GM23338 (cell line): Measurements from ENCODE around the gene MYBPC2.

ENCODE experiments used
- NANOG ChIP-seq: IDR thresholded peaks from 2 replicates; pipeline ENCODE4 v1.6.1; 2016; ENCODE audit warnings: antibody characterized with exemption, borderline replicate concordance
- TF ChIP-seq, protein P1 (sequence below), 2 experiments: fragments of 200-600 bp in 1 of 2; sonication (generic) in 1 of 2; conservative IDR thresholded peaks; 2 replicates each; pipeline versions ENCODE4 v1.5.1 to v1.6.1; 2016 to 2017; ENCODE audit warnings: antibody characterized with exemption in 2 of 2, low read depth in 2 of 2, mild to moderate bottlenecking in 2 of 2, moderate library complexity in 1 of 2
- TF ChIP-seq, protein P2 (sequence below): IDR thresholded peaks from one replicate; pipeline ENCODE4 v1.6.1; 2018; ENCODE audit warnings: antibody characterized with exemption; ENCODE audit not compliant: unreplicated experiment

DNA sequence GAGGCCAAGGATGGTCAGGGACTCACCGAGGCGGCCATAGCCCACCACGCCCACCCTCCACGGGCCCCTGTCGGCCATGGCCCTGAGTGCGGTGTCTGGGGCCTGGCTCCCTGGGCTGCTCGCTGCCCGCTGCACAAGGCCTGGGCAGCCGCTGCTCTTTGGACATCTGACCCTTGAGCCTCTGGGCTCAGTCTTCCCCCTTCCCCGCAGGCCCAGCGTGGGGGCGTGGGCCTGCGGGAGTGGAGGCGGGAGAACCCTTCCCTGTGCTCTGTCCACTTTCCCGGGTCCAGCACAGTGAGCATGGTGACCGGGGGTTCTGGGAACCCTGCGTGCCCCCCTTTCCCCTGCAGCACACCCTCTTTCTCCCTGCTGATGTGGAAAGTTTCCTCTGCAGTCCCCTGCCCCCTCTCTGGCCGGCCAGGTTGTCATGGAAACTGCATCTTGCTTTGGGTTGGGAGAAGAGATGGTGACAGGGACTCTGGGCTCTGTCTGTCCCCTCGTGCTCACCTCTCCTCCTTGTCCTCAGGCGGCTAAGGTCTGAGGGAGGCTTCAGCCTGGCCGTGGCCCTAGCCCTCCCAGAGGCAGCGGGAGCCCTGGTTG, 81.2 kb downstream of the MYBPC2 start, which contains the start of gene ASPDH:
- TF ChIP-seq, protein P1, sequence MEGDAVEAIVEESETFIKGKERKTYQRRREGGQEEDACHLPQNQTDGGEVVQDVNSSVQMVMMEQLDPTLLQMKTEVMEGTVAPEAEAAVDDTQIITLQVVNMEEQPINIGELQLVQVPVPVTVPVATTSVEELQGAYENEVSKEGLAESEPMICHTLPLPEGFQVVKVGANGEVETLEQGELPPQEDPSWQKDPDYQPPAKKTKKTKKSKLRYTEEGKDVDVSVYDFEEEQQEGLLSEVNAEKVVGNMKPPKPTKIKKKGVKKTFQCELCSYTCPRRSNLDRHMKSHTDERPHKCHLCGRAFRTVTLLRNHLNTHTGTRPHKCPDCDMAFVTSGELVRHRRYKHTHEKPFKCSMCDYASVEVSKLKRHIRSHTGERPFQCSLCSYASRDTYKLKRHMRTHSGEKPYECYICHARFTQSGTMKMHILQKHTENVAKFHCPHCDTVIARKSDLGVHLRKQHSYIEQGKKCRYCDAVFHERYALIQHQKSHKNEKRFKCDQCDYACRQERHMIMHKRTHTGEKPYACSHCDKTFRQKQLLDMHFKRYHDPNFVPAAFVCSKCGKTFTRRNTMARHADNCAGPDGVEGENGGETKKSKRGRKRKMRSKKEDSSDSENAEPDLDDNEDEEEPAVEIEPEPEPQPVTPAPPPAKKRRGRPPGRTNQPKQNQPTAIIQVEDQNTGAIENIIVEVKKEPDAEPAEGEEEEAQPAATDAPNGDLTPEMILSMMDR (conservative IDR thresholded peaks at IDR 0.05; ENCODE audit: low read depth in 2 of 2), result no peak
- TF ChIP-seq, protein P2, sequence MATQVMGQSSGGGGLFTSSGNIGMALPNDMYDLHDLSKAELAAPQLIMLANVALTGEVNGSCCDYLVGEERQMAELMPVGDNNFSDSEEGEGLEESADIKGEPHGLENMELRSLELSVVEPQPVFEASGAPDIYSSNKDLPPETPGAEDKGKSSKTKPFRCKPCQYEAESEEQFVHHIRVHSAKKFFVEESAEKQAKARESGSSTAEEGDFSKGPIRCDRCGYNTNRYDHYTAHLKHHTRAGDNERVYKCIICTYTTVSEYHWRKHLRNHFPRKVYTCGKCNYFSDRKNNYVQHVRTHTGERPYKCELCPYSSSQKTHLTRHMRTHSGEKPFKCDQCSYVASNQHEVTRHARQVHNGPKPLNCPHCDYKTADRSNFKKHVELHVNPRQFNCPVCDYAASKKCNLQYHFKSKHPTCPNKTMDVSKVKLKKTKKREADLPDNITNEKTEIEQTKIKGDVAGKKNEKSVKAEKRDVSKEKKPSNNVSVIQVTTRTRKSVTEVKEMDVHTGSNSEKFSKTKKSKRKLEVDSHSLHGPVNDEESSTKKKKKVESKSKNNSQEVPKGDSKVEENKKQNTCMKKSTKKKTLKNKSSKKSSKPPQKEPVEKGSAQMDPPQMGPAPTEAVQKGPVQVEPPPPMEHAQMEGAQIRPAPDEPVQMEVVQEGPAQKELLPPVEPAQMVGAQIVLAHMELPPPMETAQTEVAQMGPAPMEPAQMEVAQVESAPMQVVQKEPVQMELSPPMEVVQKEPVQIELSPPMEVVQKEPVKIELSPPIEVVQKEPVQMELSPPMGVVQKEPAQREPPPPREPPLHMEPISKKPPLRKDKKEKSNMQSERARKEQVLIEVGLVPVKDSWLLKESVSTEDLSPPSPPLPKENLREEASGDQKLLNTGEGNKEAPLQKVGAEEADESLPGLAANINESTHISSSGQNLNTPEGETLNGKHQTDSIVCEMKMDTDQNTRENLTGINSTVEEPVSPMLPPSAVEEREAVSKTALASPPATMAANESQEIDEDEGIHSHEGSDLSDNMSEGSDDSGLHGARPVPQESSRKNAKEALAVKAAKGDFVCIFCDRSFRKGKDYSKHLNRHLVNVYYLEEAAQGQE, result no peak
- no peak for TF ChIP-seq NANOG
